CD4-positive, alpha-beta T cell treated with Interferon alpha-2 for 1 hour (primary cell): ENCODE data around the gene NFILZ.

Experiments used
- DNase-seq, 2 donors: peaks; one replicate each; pipeline ENCODE4 v3.0.0-alpha.2; 2020 to 2022

NFILZ gene

GRCh38 chr19:8629996-8630683 lies at the start of gene NFILZ:
Gene NFILZ, plus strand, starts transcription at chr19:8630633. Its CDS starts 46,133 bp downstream, at chr19:8676766.
- DNase-seq: no peak

GRCh38 chr19:8580710-8581281 lies 49.6 kb upstream of the NFILZ start:
- DNase-seq: peak; percentile 84 to 89

GRCh38 chr19:8584965-8585893 lies 45.2 kb upstream of the NFILZ start:
- no peak for DNase-seq

- peak; percentile 48 to 72 for DNase-seq
Measured at GRCh38 chr19:8585894-8586750, 44.3 kb upstream of the NFILZ start.

GRCh38 chr19:8589177-8589714 lies 41.2 kb upstream of the NFILZ start:
- no peak for DNase-seq

- DNase-seq: peak; percentile 96
Measured at GRCh38 chr19:8592231-8593009, 38.0 kb upstream of the NFILZ start.

- DNase-seq: no peak
Measured at GRCh38 chr19:8593931-8594330, 36.5 kb upstream of the NFILZ start.

GRCh38 chr19:8595651-8596050 lies 34.8 kb upstream of the NFILZ start:
- DNase-seq: no peak

GRCh38 chr19:8596168-8596567 lies 34.3 kb upstream of the NFILZ start:
- DNase-seq: no peak

GRCh38 chr19:8600064-8600463 lies 30.4 kb upstream of the NFILZ start:
- DNase-seq: no peak

GRCh38 chr19:8600816-8601215 lies 29.6 kb upstream of the NFILZ start:
- DNase-seq: no peak

- DNase-seq: no peak
Measured at GRCh38 chr19:8601796-8602195, 28.6 kb upstream of the NFILZ start.

GRCh38 chr19:8605514-8605913 lies 24.9 kb upstream of the NFILZ start:
- DNase-seq: no peak

GRCh38 chr19:8607386-8607785 lies 23.0 kb upstream of the NFILZ start:
- no peak for DNase-seq

- DNase-seq: no peak
Measured at GRCh38 chr19:8608941-8609278, 21.5 kb upstream of the NFILZ start.

GRCh38 chr19:8609279-8610040 lies 21.0 kb upstream of the NFILZ start:
- peak in 1 of 2 donors; percentile 19 for DNase-seq

- DNase-seq: peak; percentile 42 to 56
Measured at GRCh38 chr19:8610041-8610935, 20.1 kb upstream of the NFILZ start, which contains the start of gene ADAMTS10. Gene ADAMTS10, minus strand, starts transcription at chr19:8610715. Its CDS starts 5,005 bp downstream, at chr19:8605710.

- no peak for DNase-seq
Measured at GRCh38 chr19:8610936-8611300, 19.5 kb upstream of the NFILZ start.

GRCh38 chr19:8611391-8611876 lies 19.0 kb upstream of the NFILZ start:
- no peak for DNase-seq
